ENCODE measurements around the gene CDADC1. TPM values are rescaled to one million over a fixed set of nuclear protein-coding genes. Genes with fewer than 3 reads are reported as not detected.

CDADC1 gene
- total RNA-seq, 1 donor from 2014 or later: 11.4 TPM

- Histone ChIP-seq H3K4me3 (no peak overlapping the region), H3K27me3 (ENCODE audit: low read depth) (peaks cover 13% of the 10 kb centered on the region), H3K4me1 (no peaks in the 10 kb centered on the region), H3K27ac (replicated peaks) (no peak overlapping the region), H3K9me3 (replicated peaks) (no peaks in the 10 kb centered on the region), H3K36me3 (peaks cover 2% of the 10 kb centered on the region)
- TF ChIP-seq CTCF (IDR thresholded peaks at IDR 0.05; ENCODE audit: borderline replicate concordance): no peak
- DNase-seq: no peak
- intact Hi-C loops (cut with micrococcal nuclease): no loop called here
Measured at GRCh38 chr13:49213539-49213938, 34.2 kb upstream of the CDADC1 start.

- Histone ChIP-seq H3K9me3 (replicated peaks) (no peaks in the 10 kb centered on the region), H3K36me3 (no peaks in the 10 kb centered on the region), H3K27me3 (ENCODE audit: low read depth) (peaks cover 20% of the 10 kb centered on the region), H3K4me3 (no peak overlapping the region), H3K4me1 (no peaks in the 10 kb centered on the region), H3K27ac (replicated peaks) (no peak overlapping the region)
- no peak for DNase-seq
- intact Hi-C loops (cut with micrococcal nuclease): no loop called here
- no peak for TF ChIP-seq CTCF (IDR thresholded peaks at IDR 0.05; ENCODE audit: borderline replicate concordance)
Measured at GRCh38 chr13:49213997-49214916, 33.5 kb upstream of the CDADC1 start.

GRCh38 chr13:49214917-49215376, 32.8 kb upstream of the CDADC1 start:
- no peak for TF ChIP-seq CTCF (IDR thresholded peaks at IDR 0.05; ENCODE audit: borderline replicate concordance)
- Histone ChIP-seq H3K27me3 (ENCODE audit: low read depth) (peaks cover 27% of the 10 kb centered on the region), H3K36me3 (no peaks in the 10 kb centered on the region), H3K4me1 (peaks cover 6% of the 10 kb centered on the region), H3K27ac (replicated peaks) (no peak overlapping the region), H3K4me3 (no peak overlapping the region), H3K9me3 (replicated peaks) (no peaks in the 10 kb centered on the region)
- intact Hi-C loops (cut with micrococcal nuclease): no loop called here
- no peak for DNase-seq

- DNase-seq: no peak
- no peak overlapping the region for H3K27ac ChIP-seq (replicated peaks)
- intact Hi-C loops (cut with micrococcal nuclease): no loop called here
- peaks cover 41% of the 10 kb centered on the region for H3K27me3 ChIP-seq (ENCODE audit: low read depth)
- no peak overlapping the region for H3K4me3 ChIP-seq
- peaks cover 20% of the 10 kb centered on the region for H3K4me1 ChIP-seq
- TF ChIP-seq CTCF (IDR thresholded peaks at IDR 0.05; ENCODE audit: borderline replicate concordance): no peak
- no peaks in the 10 kb centered on the region for H3K9me3 ChIP-seq (replicated peaks)
- no peaks in the 10 kb centered on the region for H3K36me3 ChIP-seq
Measured at GRCh38 chr13:49216334-49216733, 31.4 kb upstream of the CDADC1 start.

- H3K36me3 ChIP-seq: no peaks in the 10 kb centered on the region
- intact Hi-C loops (cut with micrococcal nuclease): no loop called here
- TF ChIP-seq CTCF (IDR thresholded peaks at IDR 0.05; ENCODE audit: borderline replicate concordance): no peak
- peaks cover 58% of the 10 kb centered on the region for H3K27me3 ChIP-seq (ENCODE audit: low read depth)
- no peak overlapping the region for H3K4me3 ChIP-seq
- no peak overlapping the region for H3K27ac ChIP-seq (replicated peaks)
- peaks cover 21% of the 10 kb centered on the region for H3K4me1 ChIP-seq
- no peaks in the 10 kb centered on the region for H3K9me3 ChIP-seq (replicated peaks)
- no peak for DNase-seq
Measured at GRCh38 chr13:49217962-49218492, 29.7 kb upstream of the CDADC1 start.
